ENCODE data around the gene NOL7. TPM values are rescaled to one million over a fixed set of nuclear protein-coding genes. Genes with fewer than 3 reads are reported as not detected.

NOL7 gene
- total RNA-seq, 1 experiment from 2014 or later, result 95.4 TPM

- H3K4me1 ChIP-seq (ENCODE audit: insufficient read depth, low read length), result peaks cover 11% of the 10 kb centered on the region
- no peaks in the 10 kb centered on the region for H4K20me1 ChIP-seq (ENCODE audit: low read length)
- H3K9ac ChIP-seq (ENCODE audit: low read length), result peak overlapping the region; percentile 95
- no peaks in the 10 kb centered on the region for H3K9me3 ChIP-seq (ENCODE audit: low read length)
- H3K4me2 ChIP-seq (ENCODE audit: low read length), result peak overlapping the region; percentile 99
- TF ChIP-seq CTCF (conservative IDR thresholded peaks at IDR 0.05; ENCODE audit: low read depth, low read length), result peak; percentile 39
- TF ChIP-seq EZH2 (IDR thresholded peaks at IDR 0.05; ENCODE audit: low read length, unreplicated experiment), result no peak
- ChIA-PET POLR2A (ENCODE audit: unreplicated experiment) (interaction anchor here (0.6 to 1.4 kb wide), 7 partner anchors 14 to 571 kb away, joined by 3 to 9 read pairs (median 5); partner anchors contain the start of genes NOL7 and TBC1D7), CTCF (interaction anchor here (0.9 to 1.4 kb wide), 4 partner anchors 30 to 246 kb away, joined by 3 to 10 read pairs (median 5); partner anchors contain the start of genes GFOD1, NOL7 and TBC1D7)
- H3K36me3 ChIP-seq (ENCODE audit: low read depth, low read length), result no peaks in the 10 kb centered on the region
- peak overlapping the region; percentile 79 for H3K4me3 ChIP-seq (ENCODE audit: low read length)
- no peaks in the 10 kb centered on the region for H3K27me3 ChIP-seq (ENCODE audit: low read length)
- no peaks in the 10 kb centered on the region for H3F3A ChIP-seq (ENCODE audit: low read length, unreplicated experiment)
- DNase-seq (peak; percentile 95), ATAC-seq (peak; percentile 81)
- peak overlapping the region; percentile 91 for H3K27ac ChIP-seq (ENCODE audit: low read length)
- BruUV-seq (replicated peaks), result no TSS peak
- intact Hi-C loops (cut with micrococcal nuclease), result loop anchor here (5.0 kb wide), 1 partner anchor 138 kb away; the partner anchor contains the start of gene RANBP9
- no peaks in the 10 kb centered on the region for H3K9me2 ChIP-seq (replicated peaks; ENCODE audit: low read length)
- peaks cover 24% of the 10 kb centered on the region for H3K79me2 ChIP-seq (ENCODE audit: low read length)
- H2AFZ ChIP-seq (ENCODE audit: low read length), result peak overlapping the region; percentile 73
Measured at GRCh38 chr6:13574149-13574570, 41.0 kb upstream of the NOL7 start.

DNA sequence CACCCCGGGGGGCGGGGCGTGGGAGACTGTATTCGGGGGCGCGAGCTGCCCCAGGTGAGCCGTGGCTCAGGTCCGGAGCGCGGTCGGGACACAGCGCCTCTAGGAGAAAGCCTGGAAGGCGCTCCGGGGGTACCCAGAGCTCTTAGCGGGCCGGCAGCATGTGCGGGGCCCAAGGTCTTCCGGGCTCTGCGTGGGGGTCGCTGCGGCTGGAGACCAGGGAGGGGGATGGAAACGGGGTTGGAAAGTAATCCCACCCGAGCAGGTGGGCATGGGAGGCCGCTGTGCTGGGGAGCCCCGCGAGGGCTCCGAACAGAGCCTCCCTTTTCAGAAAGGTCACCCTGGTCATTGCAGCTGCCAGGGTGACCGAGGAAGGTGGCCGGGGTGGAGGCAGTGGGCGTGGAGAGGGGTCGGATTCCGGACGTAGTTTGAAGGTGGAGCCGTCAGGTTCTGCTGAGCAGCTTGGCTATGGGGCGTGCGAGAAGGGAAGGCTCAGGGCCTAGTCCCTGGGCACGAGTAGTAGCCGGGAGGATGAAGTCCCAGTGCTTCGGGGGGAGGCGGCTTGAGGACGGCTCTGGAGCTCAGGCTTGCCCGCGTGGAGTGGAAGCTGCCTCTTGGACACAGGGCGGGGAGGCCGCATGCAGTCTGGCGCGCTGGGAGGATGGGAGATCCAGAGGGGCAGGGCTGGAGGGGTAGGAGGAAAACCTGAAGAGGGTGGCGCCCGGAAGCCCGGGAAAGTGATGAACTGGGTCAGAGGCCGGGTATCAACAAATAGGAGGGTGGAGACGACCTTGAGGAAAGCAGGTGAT lies 40.4 kb upstream of the NOL7 start, which contains the start of gene SIRT5:
Gene SIRT5, plus strand, starts transcription at position 31 of the 806 bp plus-strand sequence. CDS start 9,510 bp downstream, outside the sequence.
- DNase-seq (peak; percentile 88), ATAC-seq (peak; percentile 85)
- intact Hi-C loops (cut with micrococcal nuclease), result loop anchor here (1.0 to 5.0 kb wide), 3 partner anchors 40 to 238 kb away; partner anchors contain the start of gene RANBP9
- Histone ChIP-seq H3K4me2 (ENCODE audit: low read length) (peak within 1 kb of the TSS; percentile 99), H3K27me3 (ENCODE audit: low read length) (no peaks in the 10 kb centered on the region), H2AFZ (ENCODE audit: low read length) (peak within 1 kb of the TSS; percentile 73), H3K9ac (ENCODE audit: low read length) (peak within 1 kb of the TSS; percentile 95), H3K36me3 (ENCODE audit: low read depth, low read length) (no peaks in the 10 kb centered on the region), H3K79me2 (ENCODE audit: low read length) (peaks cover 24% of the 10 kb centered on the region), H4K20me1 (ENCODE audit: low read length) (no peaks in the 10 kb centered on the region), H3K9me2 (replicated peaks; ENCODE audit: low read length) (no peaks in the 10 kb centered on the region), H3F3A (ENCODE audit: low read length, unreplicated experiment) (no peaks in the 10 kb centered on the region), H3K4me3 (ENCODE audit: low read length) (peak within 1 kb of the TSS; percentile 79), H3K9me3 (ENCODE audit: low read length) (no peaks in the 10 kb centered on the region), H3K27ac (ENCODE audit: low read length) (peak within 1 kb of the TSS; percentile 91), H3K4me1 (ENCODE audit: insufficient read depth, low read length) (peaks cover 11% of the 10 kb centered on the region)
- TF ChIP-seq EZH2 (IDR thresholded peaks at IDR 0.05; ENCODE audit: low read length, unreplicated experiment) (no peak), EZH2phosphoT487 (IDR thresholded peaks at IDR 0.05; ENCODE audit: borderline replicate concordance, low read length) (no peak), CTCF (conservative IDR thresholded peaks at IDR 0.05; ENCODE audit: low read depth, low read length) (no peak)
- TSS peak; percentile 44 for BruUV-seq (replicated peaks)
- ChIA-PET CTCF (interaction anchor here (0.6 to 1.4 kb wide), 8 partner anchors 9 to 246 kb away, joined by 3 to 10 read pairs (median 3); partner anchors contain the start of genes GFOD1, NOL7 and TBC1D7), POLR2A (ENCODE audit: unreplicated experiment) (interaction anchor here (0.6 to 1.4 kb wide), 10 partner anchors 14 to 1193 kb away, joined by 3 to 9 read pairs (median 3); partner anchors contain the start of genes NOL7, RNF182 and TBC1D7)

All from PC-3 (cell line).